Hair follicular keratinocyte (primary cell): ENCODE results near the gene ZNF300. TPM values are rescaled to one million over a fixed set of nuclear protein-coding genes. Genes with fewer than 3 reads are reported as not detected.

Experiments
- total RNA-seq: library from RNA; depleted of rRNA; stranded (reverse); fragments of >200 nt; gene quantifications from 2 replicates; pipeline ENCODE4 v1.2.3, GENCODE V29; 2015

Gene ZNF300
- 5.3 and 6.0 TPM in 2 replicates for total RNA-seq

GRCh38 chr5:150904479-150905311, at the start of gene ZNF300:
ZNF300 (minus strand) TSS chr5:150904980; CDS start chr5:150903155, 1,825 bp downstream.

GRCh38 chr5:150846308-150846653, 58.5 kb downstream of the ZNF300 start, which contains the start of gene IRGM:
IRGM (plus strand) TSS chr5:150846521; CDS start chr5:150848124, 1,603 bp downstream.

Other genes starting within 250 kb of the ZNF300 start
- gene MYOZ3, start 243.7 kb downstream of the ZNF300 start, total RNA-seq = 0.53 TPM in 1 of 2 replicates, not detected in the other
- gene RBM22, start 203.9 kb downstream of the ZNF300 start, total RNA-seq = 36.0 and 42.1 TPM in 2 replicates
- 31.8 and 40.4 TPM in 2 replicates for gene DCTN4, start 146.0 kb downstream of the ZNF300 start, total RNA-seq
- 30.7 and 38.3 TPM in 2 replicates for gene SMIM3, start 126.2 kb downstream of the ZNF300 start, total RNA-seq
- not detected in 2 replicates for gene IRGM, start 58.5 kb downstream of the ZNF300 start, total RNA-seq
- 14.9 and 39.9 TPM in 2 replicates for gene GPX3, start 115.6 kb upstream of the ZNF300 start, total RNA-seq
- gene TNIP1, start 176.1 kb upstream of the ZNF300 start, total RNA-seq = 130 and 184 TPM in 2 replicates